Ishikawa (cell line): ENCODE measurements around the gene USP22.

Experiments
- CEBPB ChIP-seq: IDR thresholded peaks from 2 replicates; pipeline ENCODE4 v1.6.1; 2012
- CREB1 ChIP-seq: IDR thresholded peaks from 2 replicates; pipeline ENCODE4 v1.6.1; 2012; ENCODE audit warnings: low read depth
- EGR1 ChIP-seq: IDR thresholded peaks from 2 replicates; pipeline ENCODE4 v1.6.1; 2012
- EP300 ChIP-seq: IDR thresholded peaks from 2 replicates; pipeline ENCODE4 v1.6.1; 2012; ENCODE audit warnings: borderline replicate concordance
- FOXM1 ChIP-seq: IDR thresholded peaks from 2 replicates; pipeline ENCODE4 v1.6.1; 2012; ENCODE audit warnings: low read depth, borderline replicate concordance
- MAX ChIP-seq: IDR thresholded peaks from 2 replicates; pipeline ENCODE4 v1.6.1; 2012
- NFIC ChIP-seq: IDR thresholded peaks from 2 replicates; pipeline ENCODE4 v1.6.1; 2012
- RAD21 ChIP-seq: IDR thresholded peaks from 2 replicates; pipeline ENCODE4 v1.6.1; 2012; ENCODE audit warnings: low read depth
- TAF1 ChIP-seq: IDR thresholded peaks from 2 replicates; pipeline ENCODE4 v1.6.1; 2012; ENCODE audit warnings: low read depth, mild to moderate bottlenecking
- TCF12 ChIP-seq: IDR thresholded peaks from 2 replicates; pipeline ENCODE4 v1.6.1; 2012; ENCODE audit warnings: low read depth
- TEAD4 ChIP-seq: IDR thresholded peaks from 2 replicates; pipeline ENCODE4 v1.6.1; 2012
- USF1 ChIP-seq: IDR thresholded peaks from 2 replicates; pipeline ENCODE4 v1.6.1; 2012
- YY1 ChIP-seq: IDR thresholded peaks from 2 replicates; pipeline ENCODE4 v1.6.1; 2012; ENCODE audit warnings: low read depth
- ZBTB7A ChIP-seq: IDR thresholded peaks from 2 replicates; pipeline ENCODE4 v1.6.1; 2012; ENCODE audit warnings: low read depth
- TF ChIP-seq, protein P1 (sequence below): IDR thresholded peaks from 2 replicates; pipeline ENCODE4 v1.6.1; 2012; ENCODE audit warnings: low read depth, mild to moderate bottlenecking

The USP22 gene

DNA sequence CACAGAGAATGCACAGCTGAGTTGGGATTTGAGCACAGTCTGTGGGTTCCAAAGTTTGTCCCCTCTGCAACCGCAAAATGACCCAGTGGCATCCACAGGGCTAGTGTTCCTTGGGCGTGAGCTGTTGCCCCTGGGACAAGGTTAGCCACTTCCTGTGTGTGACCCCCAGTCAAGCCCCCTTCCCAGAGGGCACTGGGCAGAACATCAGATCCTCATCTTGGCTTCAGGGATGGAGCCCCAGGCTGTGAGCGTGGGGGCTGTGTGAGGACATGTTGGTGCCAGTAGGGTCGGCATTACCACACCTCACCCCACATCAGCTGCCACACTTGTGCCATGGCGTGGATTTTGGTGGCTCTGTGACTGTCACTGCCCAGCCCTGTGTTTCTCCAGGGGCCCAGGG is 55.3 kb downstream of the USP22 start:
- no peak for TF ChIP-seq CEBPB
- TF ChIP-seq YY1 = no peak
- no peak for TF ChIP-seq EP300
- TF ChIP-seq TCF12 = no peak
- no peak for TF ChIP-seq TEAD4
- TF ChIP-seq MAX = no peak
- TF ChIP-seq, protein P1, sequence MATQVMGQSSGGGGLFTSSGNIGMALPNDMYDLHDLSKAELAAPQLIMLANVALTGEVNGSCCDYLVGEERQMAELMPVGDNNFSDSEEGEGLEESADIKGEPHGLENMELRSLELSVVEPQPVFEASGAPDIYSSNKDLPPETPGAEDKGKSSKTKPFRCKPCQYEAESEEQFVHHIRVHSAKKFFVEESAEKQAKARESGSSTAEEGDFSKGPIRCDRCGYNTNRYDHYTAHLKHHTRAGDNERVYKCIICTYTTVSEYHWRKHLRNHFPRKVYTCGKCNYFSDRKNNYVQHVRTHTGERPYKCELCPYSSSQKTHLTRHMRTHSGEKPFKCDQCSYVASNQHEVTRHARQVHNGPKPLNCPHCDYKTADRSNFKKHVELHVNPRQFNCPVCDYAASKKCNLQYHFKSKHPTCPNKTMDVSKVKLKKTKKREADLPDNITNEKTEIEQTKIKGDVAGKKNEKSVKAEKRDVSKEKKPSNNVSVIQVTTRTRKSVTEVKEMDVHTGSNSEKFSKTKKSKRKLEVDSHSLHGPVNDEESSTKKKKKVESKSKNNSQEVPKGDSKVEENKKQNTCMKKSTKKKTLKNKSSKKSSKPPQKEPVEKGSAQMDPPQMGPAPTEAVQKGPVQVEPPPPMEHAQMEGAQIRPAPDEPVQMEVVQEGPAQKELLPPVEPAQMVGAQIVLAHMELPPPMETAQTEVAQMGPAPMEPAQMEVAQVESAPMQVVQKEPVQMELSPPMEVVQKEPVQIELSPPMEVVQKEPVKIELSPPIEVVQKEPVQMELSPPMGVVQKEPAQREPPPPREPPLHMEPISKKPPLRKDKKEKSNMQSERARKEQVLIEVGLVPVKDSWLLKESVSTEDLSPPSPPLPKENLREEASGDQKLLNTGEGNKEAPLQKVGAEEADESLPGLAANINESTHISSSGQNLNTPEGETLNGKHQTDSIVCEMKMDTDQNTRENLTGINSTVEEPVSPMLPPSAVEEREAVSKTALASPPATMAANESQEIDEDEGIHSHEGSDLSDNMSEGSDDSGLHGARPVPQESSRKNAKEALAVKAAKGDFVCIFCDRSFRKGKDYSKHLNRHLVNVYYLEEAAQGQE = no peak
- TF ChIP-seq TAF1 = no peak
- no peak for TF ChIP-seq NFIC
- no peak for TF ChIP-seq EGR1
- TF ChIP-seq RAD21 = no peak
- no peak for TF ChIP-seq CREB1
- TF ChIP-seq USF1 = no peak
- TF ChIP-seq ZBTB7A = no peak

- TF ChIP-seq USF1 = no peak
- no peak for TF ChIP-seq NFIC
Measured at GRCh38 chr17:20986767-20987510, 55.9 kb downstream of the USP22 start.

DNA sequence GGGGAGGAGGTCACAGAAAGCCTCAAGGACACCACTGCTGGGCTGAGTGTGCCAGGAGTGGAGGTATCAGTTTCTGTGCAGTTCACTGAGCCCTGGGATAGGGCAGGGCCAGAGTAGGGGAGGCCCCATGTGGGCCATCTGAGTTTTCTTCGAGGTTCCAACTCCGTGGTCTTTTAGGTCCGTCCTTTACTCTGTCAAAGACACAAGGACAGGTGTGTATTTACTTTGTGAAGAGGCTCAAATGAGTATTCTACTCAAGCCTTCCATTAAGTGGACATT is 59.5 kb downstream of the USP22 start:
- TF ChIP-seq TCF12 (no peak), RAD21 (no peak), TAF1 (no peak), EP300 (no peak), TEAD4 (no peak), MAX (no peak), YY1 (no peak), ZBTB7A (no peak), NFIC (no peak), CEBPB (no peak)
- TF ChIP-seq, protein P1 = no peak

GRCh38 chr17:20982589-20983358 is 60.0 kb downstream of the USP22 start:
- TF ChIP-seq USF1 (no peak), TEAD4 (no peak), FOXM1 (no peak), EGR1 (no peak), CEBPB (no peak)
- TF ChIP-seq, protein P1 = no peak
